ENCODE measurements around the gene CACNG4. TPM values are rescaled to one million over a fixed set of nuclear protein-coding genes. Genes with fewer than 3 reads are reported as not detected.

The CACNG4 gene
- polyA plus RNA-seq, 3 donors: not detected

- Histone ChIP-seq H2AFZ (ENCODE audit: insufficient read depth, low read depth, low read length, poor library complexity, severe bottlenecking) (no peak overlapping the region), H4K20me1 (ENCODE audit: insufficient read depth, low read length) (no peaks in the 10 kb centered on the region), H3K27ac (ENCODE audit: low read depth in 1 of 2, low read length in 2 of 2) (no peak overlapping the region), H3K4me2 (replicated peaks; ENCODE audit: extremely low read depth, low read length, poor library complexity, severe bottlenecking) (no peak overlapping the region), H3K9ac (ENCODE audit: insufficient read depth, low read length, poor library complexity, severe bottlenecking) (no peak overlapping the region), H3K27me3 (ENCODE audit: control insufficient read depth in 2 of 2, insufficient read depth in 2 of 2, low read length in 2 of 2) (peaks cover 11% of the 10 kb centered on the region in 2 donors), H3K79me2 (ENCODE audit: insufficient read depth, low read length) (no peaks in the 10 kb centered on the region), H3K9me3 (replicated peaks in 1 of 2; ENCODE audit: control insufficient read depth in 1 of 2, insufficient read depth in 1 of 2, low read length in 2 of 2) (no peaks in the 10 kb centered on the region), H3K4me3 (replicated peaks in 1 of 3; ENCODE audit: low read depth in 2 of 3, low read length in 3 of 3) (no peak overlapping the region), H3K4me1 (ENCODE audit: control insufficient read depth in 1 of 2, insufficient read depth in 2 of 2, low read length in 2 of 2) (peaks cover 6 to 15% of the 10 kb centered on the region in 2 donors), H3K36me3 (replicated peaks in 1 of 2; ENCODE audit: control insufficient read depth in 1 of 2, insufficient read depth in 2 of 2, low read length in 2 of 2) (no peaks in the 10 kb centered on the region)
- Mint-ChIP-seq H3K4me3 (no peak overlapping the region), H3K9me3 (peaks cover 0 to 5% (median 2%) of the 10 kb centered on the region in 7 donors), H3K36me3 (no peaks in the 10 kb centered on the region), H3K27ac (no peak overlapping the region), H3K27me3 (ENCODE audit: low read depth in 3 of 3) (peaks cover 16 to 26% (median 20%) of the 10 kb centered on the region in 3 donors), H3K4me1 (peaks cover 17% of the 10 kb centered on the region)
- TF ChIP-seq CTCF (IDR thresholded peaks at IDR 0.05): no peak
- no peak for DNase-seq
- WGBS (ENCODE audit: insufficient coverage): 77% methylated on average over 4 of the region's 10 CpGs
- intact Hi-C loops (cut with micrococcal nuclease): no loop called here
Observed at GRCh38 chr17:66949501-66949900, 15.0 kb upstream of the CACNG4 start.

- intact Hi-C loops (cut with micrococcal nuclease): no loop called here
- no peak overlapping the region for H3K27ac ChIP-seq (ENCODE audit: low read depth in 1 of 2, low read length in 2 of 2)
- no peaks in the 10 kb centered on the region for H3K79me2 ChIP-seq (ENCODE audit: insufficient read depth, low read length)
- TF ChIP-seq CTCF (IDR thresholded peaks at IDR 0.05): no peak
- no peaks in the 10 kb centered on the region for H3K36me3 ChIP-seq (replicated peaks in 1 of 2; ENCODE audit: control insufficient read depth in 1 of 2, insufficient read depth in 2 of 2, low read length in 2 of 2)
- H3K4me1 ChIP-seq (ENCODE audit: control insufficient read depth in 1 of 2, insufficient read depth in 2 of 2, low read length in 2 of 2): peaks cover 4 to 8% of the 10 kb centered on the region in 2 donors
- no peak overlapping the region for H3K4me3 ChIP-seq (replicated peaks in 1 of 3; ENCODE audit: low read depth in 2 of 3, low read length in 3 of 3)
- 100% methylated on average over 2 of the region's 3 CpGs for WGBS (ENCODE audit: insufficient coverage)
- H4K20me1 ChIP-seq (ENCODE audit: insufficient read depth, low read length): no peaks in the 10 kb centered on the region
- peaks cover 0 to 4% (median 2%) of the 10 kb centered on the region in 7 donors for H3K9me3 Mint-ChIP-seq
- peaks cover 3% of the 10 kb centered on the region in 2 donors for H3K27me3 ChIP-seq (ENCODE audit: control insufficient read depth in 2 of 2, insufficient read depth in 2 of 2, low read length in 2 of 2)
- H3K4me3 Mint-ChIP-seq: no peak overlapping the region
- no peak overlapping the region for H2AFZ ChIP-seq (ENCODE audit: insufficient read depth, low read depth, low read length, poor library complexity, severe bottlenecking)
- peaks cover 9% of the 10 kb centered on the region for H3K4me1 Mint-ChIP-seq
- no peaks in the 10 kb centered on the region for H3K9me3 ChIP-seq (replicated peaks in 1 of 2; ENCODE audit: control insufficient read depth in 1 of 2, insufficient read depth in 1 of 2, low read length in 2 of 2)
- H3K36me3 Mint-ChIP-seq: no peaks in the 10 kb centered on the region
- H3K4me2 ChIP-seq (replicated peaks; ENCODE audit: extremely low read depth, low read length, poor library complexity, severe bottlenecking): no peak overlapping the region
- no peak overlapping the region for H3K27ac Mint-ChIP-seq
- H3K9ac ChIP-seq (ENCODE audit: insufficient read depth, low read length, poor library complexity, severe bottlenecking): no peak overlapping the region
- no peak for DNase-seq
- peaks cover 8 to 18% (median 12%) of the 10 kb centered on the region in 3 donors for H3K27me3 Mint-ChIP-seq (ENCODE audit: low read depth in 3 of 3)
Observed at GRCh38 chr17:66950325-66950724, 14.2 kb upstream of the CACNG4 start.

All from CD14-positive monocyte (primary cell).